HG02981 (cell line): ENCODE data around the gene SIK2.
"Not testable (repeated sequence)": the region's sequence is repeated elsewhere in the genome, so short reads cannot be mapped to it uniquely, and the experiment has no call there.

Experiments
- ATAC-seq: cut with Tn5 transposase; IDR thresholded peaks from one replicate; pipeline ENCODE4 v1.9.1; 2021; ENCODE audit warnings: mild to moderate bottlenecking, moderate library complexity; ENCODE audit not compliant: unreplicated experiment

Gene SIK2

GRCh38 chr11:111655924-111656323, 53.7 kb downstream of the SIK2 start:
- ATAC-seq, result no peak

GRCh38 chr11:111657905-111658304, 55.7 kb downstream of the SIK2 start:
- not testable (repeated sequence) for ATAC-seq

GRCh38 chr11:111658493-111658892, 56.2 kb downstream of the SIK2 start:
- not testable (repeated sequence) for ATAC-seq

GRCh38 chr11:111659201-111660115, 57.2 kb downstream of the SIK2 start:
- no peak for ATAC-seq

GRCh38 chr11:111660822-111661221, 58.6 kb downstream of the SIK2 start:
- no peak for ATAC-seq

- no peak for ATAC-seq
Observed at GRCh38 chr11:111663820-111664219, 61.6 kb downstream of the SIK2 start.

GRCh38 chr11:111665777-111666176, 63.5 kb downstream of the SIK2 start:
- ATAC-seq, result no peak

GRCh38 chr11:111668980-111669379, 66.7 kb downstream of the SIK2 start:
- ATAC-seq, result no peak

- no peak for ATAC-seq
Observed at GRCh38 chr11:111671383-111671782, 69.1 kb downstream of the SIK2 start.

GRCh38 chr11:111672949-111673348, 70.7 kb downstream of the SIK2 start:
- no peak for ATAC-seq

GRCh38 chr11:111674941-111675340, 72.7 kb downstream of the SIK2 start:
- no peak for ATAC-seq

- no peak for ATAC-seq
Observed at GRCh38 chr11:111675891-111676290, 73.6 kb downstream of the SIK2 start.

- no peak for ATAC-seq
Observed at GRCh38 chr11:111676878-111677585, 74.8 kb downstream of the SIK2 start.

- no peak for ATAC-seq
Observed at GRCh38 chr11:111680486-111681175, 78.4 kb downstream of the SIK2 start.

GRCh38 chr11:111683806-111684205, 81.6 kb downstream of the SIK2 start:
- ATAC-seq, result no peak

- no peak for ATAC-seq
Observed at GRCh38 chr11:111684251-111684650, 82.0 kb downstream of the SIK2 start.

- ATAC-seq, result no peak
Observed at GRCh38 chr11:111688013-111688412, 85.8 kb downstream of the SIK2 start.

- no peak for ATAC-seq
Observed at GRCh38 chr11:111691176-111691575, 88.9 kb downstream of the SIK2 start.

- ATAC-seq, result no peak
Observed at GRCh38 chr11:111691741-111692140, 89.5 kb downstream of the SIK2 start.

GRCh38 chr11:111693224-111693937, 91.1 kb downstream of the SIK2 start:
- no peak for ATAC-seq

GRCh38 chr11:111694851-111695250, 92.6 kb downstream of the SIK2 start:
- no peak for ATAC-seq
